ENCODE results near the gene SLC16A7.

Gene SLC16A7

DNA sequence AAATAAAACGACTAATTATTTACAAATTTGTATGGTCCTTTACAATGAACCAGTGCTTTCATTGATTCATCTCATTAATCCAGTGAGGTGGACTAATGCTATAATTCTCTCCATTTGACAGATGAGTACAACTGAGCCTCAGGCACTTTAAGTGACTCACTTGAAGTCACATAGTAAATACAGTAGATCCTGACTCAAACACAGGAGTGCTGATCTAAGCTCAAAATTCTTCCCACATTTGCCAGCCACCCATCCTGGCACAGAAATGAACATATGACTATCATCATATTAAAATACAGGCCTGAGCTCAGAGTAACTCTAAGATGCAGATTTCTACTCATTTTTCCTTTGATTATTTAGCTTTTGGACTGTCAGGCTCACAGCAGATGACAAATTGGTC is 30.6 kb downstream of the SLC16A7 start:
- DNase-seq, result no peak

DNA sequence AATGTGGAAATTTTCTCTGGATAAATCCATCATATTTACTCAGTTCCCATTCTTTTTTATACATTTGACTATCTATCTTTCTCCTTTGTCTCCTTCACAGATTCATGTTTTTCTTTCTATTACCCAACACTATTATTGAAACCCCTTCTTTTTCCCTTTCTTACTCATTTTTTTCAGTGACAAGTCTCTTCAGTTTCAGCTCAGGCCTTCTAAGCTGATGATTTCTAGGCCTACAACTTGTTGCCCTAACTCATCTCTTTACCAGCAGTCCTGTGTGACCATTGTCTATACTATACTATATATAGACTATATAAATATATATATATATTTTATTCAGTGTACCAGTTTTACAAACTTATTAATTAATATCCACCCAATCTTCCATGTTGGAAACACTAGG is 31.8 kb downstream of the SLC16A7 start:
- DNase-seq, result no peak

DNA sequence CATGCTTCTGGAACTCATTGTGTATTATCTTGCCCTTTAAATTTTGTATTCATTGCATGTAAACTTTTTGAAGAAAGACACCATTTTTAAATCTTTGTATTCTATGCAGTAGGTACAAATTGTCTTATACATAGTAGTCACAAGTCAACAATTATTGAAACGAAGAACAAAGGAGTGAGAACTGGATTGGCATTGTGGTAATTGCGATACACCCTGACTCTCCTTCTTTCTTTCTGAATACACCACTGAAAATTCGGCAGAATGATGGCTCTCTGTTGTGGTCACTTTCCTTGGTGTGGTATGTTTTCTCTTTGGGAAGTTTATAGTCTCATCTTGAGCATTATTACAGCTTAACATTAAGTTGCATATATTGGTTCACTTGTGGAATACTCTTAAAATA is 34.1 kb downstream of the SLC16A7 start:
- no peak for DNase-seq

DNA sequence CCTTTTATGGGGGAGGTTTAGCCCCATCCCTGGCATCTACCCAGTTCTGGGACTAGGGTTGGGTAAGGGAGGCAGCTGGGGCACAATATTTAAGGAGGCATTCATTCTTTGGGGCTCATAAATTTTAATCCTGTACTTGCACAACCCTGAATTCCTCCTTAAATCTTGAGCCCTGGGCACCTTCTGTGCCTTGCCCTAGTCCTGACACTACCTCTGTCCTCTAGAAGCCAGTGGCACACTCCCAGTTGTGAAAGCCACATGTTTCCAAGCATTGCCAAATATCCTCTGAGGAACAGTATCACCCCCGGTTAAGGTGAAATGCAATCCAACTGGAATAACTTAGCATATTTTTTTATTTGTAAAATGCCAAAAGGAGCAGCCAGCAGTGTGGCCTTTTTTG is 36.6 kb downstream of the SLC16A7 start:
- DNase-seq, result no peak

DNA sequence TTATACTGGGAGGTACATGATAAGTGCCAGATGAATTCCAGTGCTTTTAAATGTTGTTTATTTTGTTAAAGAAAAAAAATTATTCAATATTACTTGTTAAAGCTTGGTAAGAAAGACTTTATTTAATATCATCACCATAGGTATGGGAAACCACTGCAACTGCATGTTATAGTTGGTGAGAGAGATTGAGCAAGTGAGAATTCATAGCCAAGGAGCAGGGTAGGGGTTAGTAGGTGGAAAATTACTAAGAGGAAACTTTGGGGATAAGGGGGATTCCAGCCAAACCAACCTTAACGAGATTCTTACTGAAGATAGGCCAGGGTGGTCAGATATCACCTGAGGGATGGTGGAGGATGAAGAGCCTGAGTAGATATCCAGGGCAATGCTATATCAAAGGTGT is 38.4 kb downstream of the SLC16A7 start:
- DNase-seq, result no peak

DNA sequence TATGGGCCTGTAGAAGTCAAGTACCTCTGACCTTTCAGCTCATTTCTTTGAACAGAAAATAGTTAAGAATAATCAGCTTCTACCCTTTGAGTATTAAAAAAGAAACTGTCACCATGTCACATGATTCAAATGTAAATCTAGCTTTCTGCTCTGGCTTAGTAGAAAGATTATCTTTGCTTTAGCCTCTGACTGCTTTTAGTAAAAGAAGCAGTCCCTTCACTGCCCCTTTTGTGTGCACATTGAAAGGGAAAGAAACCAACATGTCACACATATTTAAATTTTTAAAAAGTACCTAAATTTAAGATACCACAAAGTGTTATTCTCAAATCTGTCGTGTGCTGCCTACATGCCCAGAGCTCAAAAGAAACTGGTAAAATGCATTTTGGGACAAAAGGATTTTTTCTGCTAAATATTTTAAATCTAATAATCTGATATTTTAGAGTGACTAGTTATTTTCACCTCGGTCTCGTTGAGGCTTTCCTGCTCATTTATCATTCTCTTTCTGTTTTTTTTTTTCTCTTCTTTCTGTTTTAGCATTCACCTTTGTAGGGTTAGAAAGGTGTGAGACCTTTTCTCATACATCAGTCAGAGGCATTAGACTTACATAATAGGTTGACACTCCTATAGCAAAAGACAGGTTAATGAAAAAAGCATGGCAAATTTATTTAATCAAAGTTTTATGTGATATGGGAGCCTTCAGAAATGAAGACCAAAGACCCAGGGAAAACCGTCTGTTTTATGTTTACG is 41.3 kb downstream of the SLC16A7 start:
- DNase-seq, result no peak

DNA sequence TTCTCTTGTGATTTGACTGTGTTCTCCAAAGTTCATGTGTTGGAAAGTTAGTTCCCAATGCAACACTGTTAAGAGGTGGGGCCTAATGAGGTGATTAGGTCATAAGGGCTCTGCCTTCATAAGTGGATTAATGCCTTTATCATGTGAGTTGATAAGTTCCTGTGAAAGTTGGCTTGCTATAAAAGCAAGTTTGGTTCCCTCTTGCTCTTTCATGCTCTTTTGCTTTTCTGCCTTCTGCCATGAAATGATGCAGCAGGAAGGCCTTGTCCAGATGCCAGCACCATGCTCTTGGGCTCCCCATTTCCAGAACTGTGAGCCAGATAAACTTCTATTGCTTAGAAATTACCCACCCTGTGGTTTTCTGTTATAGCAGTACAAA is 41.9 kb downstream of the SLC16A7 start:
- no peak for DNase-seq

DNA sequence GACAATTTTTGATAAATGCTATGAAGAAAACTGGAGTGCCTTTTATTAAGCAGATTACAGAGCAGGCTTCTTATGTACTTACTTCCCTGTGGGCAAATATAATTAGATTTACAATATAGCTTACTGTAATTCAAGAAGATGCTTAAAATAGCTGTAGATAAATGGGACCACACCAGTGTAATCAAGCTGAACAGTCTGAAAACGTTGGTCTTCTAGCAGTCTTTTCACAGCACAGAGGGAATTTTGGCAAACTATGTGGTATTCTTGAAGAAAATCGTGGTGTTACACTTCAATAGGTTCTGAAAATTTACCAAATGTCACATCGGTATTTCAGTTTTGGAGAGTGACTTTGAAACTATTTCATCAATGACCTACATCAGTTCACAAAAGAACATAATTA is 47.7 kb downstream of the SLC16A7 start:
- DNase-seq, result no peak

DNA sequence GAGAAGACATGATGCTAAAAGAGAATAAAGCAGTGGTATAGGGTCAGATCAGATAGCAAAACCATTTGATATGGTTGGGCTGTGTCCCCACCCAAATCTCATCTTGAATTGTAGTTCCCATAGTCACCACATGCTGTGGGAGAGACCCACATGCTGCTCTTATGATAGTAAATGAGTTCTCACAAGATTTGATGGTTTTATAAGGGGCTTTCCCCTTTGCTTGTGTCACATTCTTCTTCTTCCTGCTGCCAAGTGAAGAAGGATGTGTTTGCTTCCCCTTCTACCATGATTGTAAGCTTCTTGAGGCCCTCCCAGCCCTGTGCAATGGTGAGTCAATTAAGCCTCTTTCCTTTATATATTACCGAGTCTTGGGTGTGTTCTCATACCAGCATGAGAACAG is 49.4 kb downstream of the SLC16A7 start:
- no peak for DNase-seq

DNA sequence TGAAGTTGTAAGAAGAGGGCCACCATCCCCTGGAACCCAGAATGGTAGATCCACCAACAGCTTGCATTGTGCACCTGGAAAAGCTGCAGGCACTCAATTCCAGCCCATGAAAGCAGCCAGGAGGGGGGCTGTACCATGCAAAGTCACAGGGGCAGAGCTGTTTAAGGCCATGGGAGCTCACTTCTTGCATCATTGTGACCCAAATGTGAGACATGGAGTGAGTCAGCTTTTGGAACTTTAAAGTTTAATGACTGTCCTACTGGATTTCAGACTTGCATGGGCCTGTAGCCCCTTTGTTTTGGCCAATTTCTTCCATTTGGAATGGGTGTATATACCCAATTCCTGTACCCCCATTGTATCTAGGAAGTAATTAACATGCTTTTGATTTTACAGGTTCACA is 50.8 kb downstream of the SLC16A7 start:
- no peak for DNase-seq

DNA sequence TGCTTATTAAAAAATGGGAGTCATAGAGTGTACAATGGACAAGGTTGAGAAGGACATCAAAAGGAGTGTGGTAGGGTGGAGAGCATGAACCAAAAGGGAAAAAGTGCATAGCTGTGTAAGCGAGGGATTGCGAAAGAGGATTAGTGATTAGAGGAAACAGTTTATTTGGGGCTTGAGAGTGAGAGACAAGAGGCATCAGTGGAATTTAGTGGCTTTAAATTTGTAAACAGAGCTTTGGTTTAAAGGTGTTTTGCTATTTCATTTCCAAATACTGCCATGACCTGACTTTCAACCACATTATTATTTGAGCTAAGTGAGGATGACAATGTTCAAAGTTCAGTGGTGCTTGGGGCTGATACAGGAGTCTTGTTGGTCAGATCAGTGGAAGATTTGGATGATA is 53.4 kb downstream of the SLC16A7 start:
- no peak for DNase-seq

DNA sequence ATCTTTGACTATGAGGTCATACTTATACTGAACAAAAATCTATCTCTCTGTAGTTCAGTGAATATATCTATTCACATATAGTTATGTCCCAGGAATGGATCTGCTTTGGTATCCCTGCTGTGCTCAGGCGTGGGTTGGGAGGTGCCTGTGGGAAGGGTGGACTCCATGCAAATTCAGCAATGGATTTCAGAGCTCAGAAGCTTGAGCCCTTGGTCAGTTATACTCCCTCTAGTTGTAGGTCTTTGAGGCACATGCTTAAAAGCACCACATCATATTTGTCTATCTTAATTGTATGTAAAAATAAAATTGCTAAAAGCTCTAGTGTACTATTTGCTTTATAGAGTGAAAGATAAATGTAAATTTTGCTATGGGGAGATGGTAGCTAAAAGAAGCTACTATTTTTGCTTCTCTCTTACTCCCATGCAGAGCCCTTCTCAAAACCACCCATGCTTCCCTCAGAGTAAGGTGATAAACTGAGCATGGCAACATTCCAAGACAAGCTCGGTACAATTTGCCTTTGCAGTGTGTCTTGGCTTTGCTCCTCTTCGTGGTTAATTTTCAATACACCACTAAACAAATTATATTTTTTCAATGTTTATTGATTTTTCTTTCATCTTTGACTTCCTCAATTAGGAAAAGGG is 54.9 kb downstream of the SLC16A7 start:
- DNase-seq, result peak; percentile 28

DNA sequence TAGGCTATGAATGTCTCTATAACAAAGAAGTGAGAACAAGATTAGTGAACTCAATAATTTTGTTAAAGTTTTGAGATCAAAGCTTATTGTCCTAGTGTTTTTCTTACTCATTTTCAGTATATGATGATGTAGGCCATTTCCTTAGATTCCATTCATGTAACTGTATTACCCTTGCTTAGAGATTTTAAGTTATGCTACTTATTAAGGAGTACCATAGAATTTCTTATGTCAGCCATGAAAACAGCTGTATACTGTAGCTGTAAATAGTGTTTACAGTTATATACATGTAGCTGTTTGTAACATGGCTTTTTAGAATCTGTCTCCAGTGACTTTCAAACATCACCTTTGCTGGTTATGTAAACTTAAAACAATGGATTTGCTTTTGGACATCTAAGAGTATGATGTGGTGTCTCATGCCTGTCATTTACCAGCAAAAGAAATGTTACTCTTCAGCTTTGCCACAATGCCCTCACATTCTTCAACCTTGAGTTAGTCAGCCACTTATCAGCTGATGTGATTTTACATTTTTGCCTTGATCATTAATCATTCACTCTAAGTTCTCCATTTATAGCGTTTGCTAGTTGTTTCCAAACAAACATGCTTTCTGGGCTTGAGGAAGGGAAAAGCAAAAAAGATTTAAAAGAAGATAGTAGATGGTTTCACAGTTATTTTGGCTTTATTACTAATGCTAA is 55.5 kb downstream of the SLC16A7 start:
- DNase-seq, result no peak

DNA sequence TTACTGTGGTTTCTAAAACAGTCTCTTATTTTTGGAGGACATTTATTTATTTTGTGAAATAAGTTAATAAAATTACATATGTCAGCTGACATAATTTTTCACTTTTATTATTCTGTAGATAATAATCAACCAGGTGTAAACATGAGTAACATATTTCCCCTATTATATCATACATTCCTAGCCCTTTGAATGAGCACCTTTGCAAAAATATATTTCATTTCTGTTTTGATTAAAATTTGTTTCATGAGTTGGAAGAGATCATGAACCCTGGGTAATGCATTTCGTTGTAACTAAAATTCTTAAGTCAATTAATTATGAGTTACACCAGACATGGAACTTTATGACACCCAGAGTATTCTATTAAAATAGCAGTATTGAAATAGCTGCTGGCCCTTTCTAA is 56.3 kb downstream of the SLC16A7 start:
- DNase-seq, result no peak

DNA sequence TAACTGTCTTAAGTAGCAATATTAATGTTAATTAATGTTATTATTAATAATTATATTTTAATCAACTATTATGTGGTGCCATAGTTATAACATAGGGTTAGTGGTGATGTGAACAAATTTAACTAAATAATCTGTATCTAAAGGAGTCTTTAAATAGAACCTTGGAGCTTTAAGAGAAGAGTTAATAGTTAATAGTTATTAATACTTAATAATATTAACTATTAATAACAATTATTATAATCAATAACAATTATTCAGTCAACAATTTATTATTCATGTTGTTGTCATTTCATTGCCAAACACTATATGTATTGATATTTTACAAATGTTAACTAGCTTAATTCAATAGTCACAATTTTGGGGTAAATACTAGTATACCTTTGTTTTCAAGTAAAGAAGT is 58.2 kb downstream of the SLC16A7 start:
- DNase-seq, result no peak

DNA sequence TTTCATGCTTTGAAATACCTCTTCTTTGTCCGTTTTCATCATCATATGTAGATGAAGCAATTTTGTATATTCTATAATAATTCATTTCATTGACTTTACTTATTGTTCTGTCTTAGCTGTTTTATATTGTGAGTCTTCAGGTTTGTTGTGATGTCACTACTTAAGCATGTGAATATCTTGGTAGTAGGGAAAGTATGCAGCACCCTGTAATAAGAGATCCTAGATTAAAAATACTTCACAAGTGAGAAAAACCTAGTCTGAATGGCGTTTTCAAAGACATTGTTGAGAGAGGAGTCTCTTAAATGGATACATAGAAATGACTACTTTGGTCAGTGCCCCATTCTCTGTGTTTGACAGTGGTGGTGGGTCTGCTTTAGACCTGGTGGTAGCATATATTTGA is 61.4 kb downstream of the SLC16A7 start:
- no peak for DNase-seq

DNA sequence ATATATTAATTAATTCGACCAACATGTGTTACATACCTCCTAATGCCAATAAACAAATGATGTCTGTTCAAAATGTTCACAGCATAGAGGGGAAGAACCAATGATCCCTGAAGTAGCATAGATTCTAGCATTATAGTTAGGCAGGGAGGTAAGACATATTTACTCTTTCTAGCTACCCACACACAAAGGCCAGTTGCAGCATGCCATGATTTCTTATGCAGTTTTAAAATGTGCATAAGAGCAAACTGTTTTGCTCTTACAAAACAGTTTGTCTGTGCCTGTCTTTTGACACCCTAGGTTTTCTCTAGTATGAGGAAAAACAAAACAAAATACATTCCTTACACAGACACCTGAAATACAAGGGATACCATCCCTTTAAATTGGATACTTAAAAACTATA is 61.9 kb downstream of the SLC16A7 start:
- no peak for DNase-seq

DNA sequence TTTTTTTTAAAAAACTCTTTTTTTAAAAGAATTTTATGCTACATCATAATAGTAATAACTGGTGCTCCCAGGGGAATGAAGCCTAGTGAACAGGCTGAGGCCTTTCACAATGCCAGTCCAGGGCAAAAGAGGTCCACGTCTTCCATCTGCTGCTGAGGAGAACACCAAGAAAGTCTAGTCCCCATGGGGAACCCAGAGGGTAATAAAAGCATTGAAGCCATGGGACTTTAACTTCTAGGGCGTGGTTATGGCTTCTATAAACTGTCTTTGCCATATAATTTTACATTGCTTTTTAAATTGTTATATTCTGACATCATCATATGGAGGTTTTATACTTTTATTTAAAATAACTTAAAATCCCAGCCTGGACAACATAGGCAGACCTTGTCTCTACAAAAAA is 64.3 kb downstream of the SLC16A7 start:
- no peak for DNase-seq

DNA sequence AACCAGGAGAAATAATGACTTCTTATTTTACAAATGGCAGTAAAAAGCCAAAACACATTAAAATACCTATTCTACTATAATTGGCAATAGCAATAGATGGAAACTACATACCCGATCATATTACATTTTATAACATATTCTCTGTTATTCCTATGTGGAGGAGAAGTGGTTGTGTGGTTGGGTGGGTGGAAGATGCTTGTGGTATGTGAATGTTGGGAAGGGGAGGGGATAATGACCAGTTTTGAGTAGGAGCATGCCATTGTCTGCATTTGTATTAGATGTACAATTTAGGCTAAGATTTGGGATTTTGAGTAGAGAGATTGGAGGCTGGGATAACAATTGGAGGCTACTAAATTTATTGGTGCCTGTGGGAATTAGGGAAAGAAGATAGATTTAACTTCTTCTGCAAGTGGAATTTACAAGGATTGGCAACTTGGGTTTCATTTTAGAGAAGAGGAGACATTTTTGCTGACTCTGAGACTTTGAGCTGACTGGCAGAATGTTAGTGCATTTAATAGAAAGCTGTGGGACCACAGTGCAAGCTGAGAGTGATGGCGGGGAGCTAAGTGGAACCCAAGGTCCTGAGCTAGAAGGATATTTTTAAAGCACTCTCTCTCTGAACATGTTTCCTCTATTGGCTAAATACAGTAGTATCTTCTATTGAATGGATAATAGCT is 65.2 kb downstream of the SLC16A7 start:
- DNase-seq, result no peak

DNA sequence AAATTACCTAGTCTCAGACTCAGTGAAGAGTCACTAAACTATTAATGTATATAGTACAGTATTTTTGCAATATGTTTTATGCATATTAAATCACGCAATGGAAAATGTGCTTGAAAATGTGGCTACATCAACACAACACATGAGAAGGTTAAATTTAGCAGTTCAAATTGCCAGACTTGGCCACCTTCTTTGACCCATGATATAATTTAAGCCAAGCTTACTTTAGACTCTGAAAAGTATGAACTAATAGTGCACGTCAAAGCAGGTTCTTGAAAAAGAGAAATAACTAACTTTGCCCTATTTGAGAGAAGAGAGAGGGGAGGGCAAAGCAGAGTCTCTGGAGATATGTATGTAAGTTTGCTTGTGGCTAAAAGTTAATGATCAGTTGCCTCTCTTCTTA is 68.7 kb downstream of the SLC16A7 start:
- no peak for DNase-seq

DNA sequence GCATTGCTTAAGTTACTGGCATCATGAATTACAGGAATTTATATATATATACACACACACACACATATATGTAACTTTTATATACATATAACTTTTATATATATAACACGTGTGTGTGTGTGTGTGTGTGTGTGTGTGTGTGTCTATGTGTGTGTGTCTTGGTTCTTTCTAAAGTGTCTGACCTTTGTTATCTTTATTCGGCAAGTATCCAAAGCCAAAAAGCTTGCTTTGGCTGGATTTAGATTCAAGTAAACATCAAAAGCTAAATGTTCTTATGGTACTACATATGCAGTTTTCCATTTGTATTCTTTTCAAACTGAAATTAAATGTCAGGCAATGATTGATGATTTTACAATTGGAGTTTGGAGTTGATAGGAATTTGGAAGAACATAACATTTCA is 69.9 kb downstream of the SLC16A7 start:
- no peak for DNase-seq

DNA sequence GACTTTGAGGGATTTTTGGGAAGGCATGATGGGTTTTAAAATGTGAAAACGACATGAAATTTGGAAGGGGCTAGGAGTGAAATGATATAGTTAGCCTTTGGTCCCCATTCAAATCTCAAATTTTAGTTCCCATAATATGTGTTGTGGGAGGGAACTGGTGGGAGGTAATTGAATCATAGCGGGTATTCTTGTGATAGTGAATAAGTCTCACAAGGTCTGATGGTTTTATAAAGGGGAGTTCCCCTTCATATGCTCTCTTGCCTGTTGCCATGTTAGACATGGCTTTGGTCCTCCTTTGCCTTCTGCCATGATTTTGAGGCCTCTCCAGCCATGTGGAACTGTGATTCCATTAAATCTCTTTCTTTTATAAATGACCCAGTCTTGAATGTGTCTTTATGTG is 72.8 kb downstream of the SLC16A7 start:
- no peak for DNase-seq

DNA sequence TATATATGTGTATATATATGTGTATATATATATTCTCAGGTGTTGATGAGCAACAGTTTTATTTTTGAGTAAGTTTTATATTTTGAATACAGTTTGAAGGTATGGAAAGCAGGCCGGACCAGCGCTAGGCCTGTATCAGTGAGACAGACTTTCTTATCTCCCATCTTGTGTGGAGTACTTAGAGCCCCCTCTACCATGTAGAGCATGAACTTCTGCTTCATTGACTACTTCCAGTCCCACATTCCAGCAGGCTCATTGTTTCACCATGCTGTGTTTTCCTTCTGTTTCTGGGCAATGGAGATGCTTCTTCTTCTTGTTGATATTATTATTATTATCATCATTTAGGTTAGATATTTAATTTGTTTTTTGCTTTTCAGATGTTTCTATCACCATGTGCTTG is 76.4 kb downstream of the SLC16A7 start:
- no peak for DNase-seq

DNA sequence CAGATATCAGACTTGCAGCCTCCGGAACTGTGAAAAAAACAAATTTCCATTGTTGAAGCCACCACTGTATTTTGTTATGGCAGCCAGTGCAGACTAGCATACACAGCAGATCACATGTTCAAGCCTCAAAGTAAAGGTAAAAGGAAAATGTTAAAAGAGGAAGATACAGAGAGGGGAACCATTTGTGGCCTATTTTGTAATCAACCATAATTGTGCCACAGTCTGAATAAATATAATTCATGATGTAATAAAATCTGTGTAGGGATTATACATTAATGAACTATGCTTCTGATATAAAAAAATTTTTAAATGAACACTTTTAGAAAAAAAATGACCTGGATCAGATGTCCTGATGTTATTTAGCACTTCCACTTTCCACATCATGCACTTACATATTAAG is 79.6 kb downstream of the SLC16A7 start:
- DNase-seq, result no peak

Data from NCI-H2029 (cell line).